WTC11 (cell line): ENCODE data around the gene WRAP73. TPM values are rescaled to one million over a fixed set of nuclear protein-coding genes. Genes with fewer than 3 reads are reported as not detected.

Source experiments
- total RNA-seq: library from RNA; stranded (reverse); gene quantifications from 3 replicates; pipeline ENCODE4 v1.2.3, GENCODE V29; 2021

WRAP73 gene
- total RNA-seq, 1 experiment from 2014 or later, result 39.2 TPM

Other genes starting within 250 kb of the WRAP73 start
- gene ARHGEF16, start 195.4 kb downstream of the WRAP73 start, total RNA-seq, result 15.5 to 17.2 TPM (median 16.1 TPM) in 3 replicates
- gene MEGF6, start 38.6 kb downstream of the WRAP73 start, total RNA-seq, result 24.9 to 32.4 TPM (median 27.2 TPM) in 3 replicates
- gene TPRG1L, start 25.1 kb downstream of the WRAP73 start, total RNA-seq, result 20.9 to 22.3 TPM (median 20.9 TPM) in 3 replicates
- 5.7 to 6.4 TPM (median 5.8 TPM) in 3 replicates for gene TP73, start 2.4 kb upstream of the WRAP73 start, total RNA-seq
- 0.13 to 0.25 TPM (median 0.23 TPM) in 3 replicates for gene CCDC27, start 102.3 kb upstream of the WRAP73 start, total RNA-seq
- 10.2 to 11.1 TPM (median 10.3 TPM) in 3 replicates for gene SMIM1, start 122.6 kb upstream of the WRAP73 start, total RNA-seq
- gene LRRC47, start 146.4 kb upstream of the WRAP73 start, total RNA-seq, result 70.6 to 92.4 TPM (median 71.0 TPM) in 3 replicates
- 38.0 to 38.8 TPM (median 38.2 TPM) in 3 replicates for gene CEP104, start 207.1 kb upstream of the WRAP73 start, total RNA-seq
- 8.5 to 9.2 TPM (median 8.7 TPM) in 3 replicates for gene DFFB, start 207.4 kb upstream of the WRAP73 start, total RNA-seq